Endothelial cell of umbilical vein (primary cell): ENCODE data around the gene DPYSL4. TPM values are rescaled to one million over a fixed set of nuclear protein-coding genes. Genes with fewer than 3 reads are reported as not detected.

ENCODE experiments used
- BruUV-seq: library from RNA; stranded (reverse); fragments of 400-500 nt; replicated peaks from 2 replicates; lab custom pipeline; 2021; lab: Mats Ljungman, UMichigan
- CTCF ChIA-PET: fragments of 300-600, 350-600 bp; sonication (Branson Sonifier 250); formaldehyde crosslinking; loops from one replicate; lab custom pipeline; 2021; ENCODE audit warnings: antibody characterized with exemption, inconsistent platforms; lab: Charles Lee
- POLR2A ChIA-PET: fragments of 300-600, 350-600 bp; sonication (Branson Sonifier 250); formaldehyde crosslinking; loops from one replicate; lab custom pipeline; 2021; ENCODE audit warnings: antibody characterized with exemption, inconsistent platforms; lab: Charles Lee
- DNase-seq: peaks from one replicate; pipeline ENCODE4 v3.0.0-alpha.2; 2011; ENCODE audit warnings: low read depth, low spot score
- FAIRE-seq: peaks from 2 replicates; lab custom pipeline; 2011; peaks lifted over from hg19 to GRCh38; lab: Jason Lieb, UNC
- H2AFZ ChIP-seq: 2 replicates; pipeline ENCODE4 v1.6.0; 2012; ENCODE audit warnings: low read depth, low read length, control low read depth, inconsistent platforms
- H3K27ac ChIP-seq: 2 replicates; pipeline ENCODE4 v1.5.1; 2011; ENCODE audit warnings: low read depth, mild to moderate bottlenecking, control low read depth, low read length, moderate library complexity; ENCODE audit not compliant: insufficient read depth
- H3K27me3 ChIP-seq, 2 experiments: 2 replicates each; pipeline versions ENCODE4 v1.6.0 to v1.6.1; 2011; ENCODE audit warnings: low read length in 2 of 2, mixed read lengths in 1 of 2; ENCODE audit not compliant: control insufficient read depth in 2 of 2, insufficient read depth in 2 of 2
- H3K36me3 ChIP-seq, 2 experiments: 2 replicates in 1 of 2; 3 replicates in 1 of 2; pipeline ENCODE4 v1.5.1; 2011; ENCODE audit warnings: low read length in 2 of 2, mild to moderate bottlenecking in 1 of 2, moderate library complexity in 1 of 2; ENCODE audit not compliant: control insufficient read depth in 2 of 2, insufficient read depth in 2 of 2; ENCODE audit errors: extremely low read depth in 1 of 2
- H3K4me1 ChIP-seq: 3 replicates; pipeline ENCODE4 v1.5.1; 2011; ENCODE audit warnings: mild to moderate bottlenecking, low read length; ENCODE audit not compliant: control insufficient read depth, insufficient read depth; ENCODE audit errors: extremely low read depth
- H3K4me2 ChIP-seq: 2 replicates; pipeline ENCODE4 v1.6.1; 2011; ENCODE audit warnings: low read length, control low read depth, mixed read lengths; ENCODE audit not compliant: insufficient read depth
- H3K4me3 ChIP-seq, 3 experiments: fragments of 200-600 bp in 1 of 3; sonication (generic), shearing (Covaris generic) in 1 of 3; replicated peaks in 1 of 3; 2 replicates each; pipeline ENCODE4 v1.5.1; 2011 to 2016; ENCODE audit warnings: control low read depth in 3 of 3, low read length in 3 of 3, mild to moderate bottlenecking in 2 of 3, inconsistent platforms in 1 of 3, low read depth in 1 of 3, moderate library complexity in 1 of 3; ENCODE audit not compliant: insufficient read depth in 1 of 3
- H3K79me2 ChIP-seq: 2 replicates; pipeline ENCODE4 v1.6.0; 2012; ENCODE audit warnings: low read length, inconsistent platforms; ENCODE audit not compliant: control insufficient read depth, insufficient read depth
- H3K9ac ChIP-seq: replicated peaks from 2 replicates; pipeline ENCODE3; 2011; ENCODE audit warnings: low read length, control low read depth; ENCODE audit not compliant: insufficient read depth; ENCODE audit errors: extremely low read depth
- H3K9me1 ChIP-seq: replicated peaks from 3 replicates; pipeline ENCODE4 v1.6.0; 2011; ENCODE audit warnings: mild to moderate bottlenecking, low read length; ENCODE audit not compliant: control insufficient read depth, insufficient read depth; ENCODE audit errors: extremely low read depth
- H3K9me3 ChIP-seq: replicated peaks from 2 replicates; pipeline ENCODE4 v1.5.1; 2012; ENCODE audit warnings: low read length, inconsistent platforms; ENCODE audit not compliant: control insufficient read depth, insufficient read depth
- H4K20me1 ChIP-seq: replicated peaks from 2 replicates; pipeline ENCODE3; 2011; ENCODE audit warnings: mild to moderate bottlenecking, low read length; ENCODE audit not compliant: control insufficient read depth, insufficient read depth; ENCODE audit errors: extremely low read depth
- CTCF ChIP-seq, 2 donors: IDR thresholded peaks; 1 replicate in 1 of 2; 2 replicates in 1 of 2; pipeline ENCODE4 v1.5.1; 2011; ENCODE audit warnings: low read length in 2 of 2, mild to moderate bottlenecking in 2 of 2, moderate library complexity in 2 of 2, control low read depth in 1 of 2, inconsistent platforms in 1 of 2, low read depth in 1 of 2; ENCODE audit not compliant: insufficient read depth in 1 of 2; ENCODE audit errors: extremely low read depth in 1 of 2
- EZH2 ChIP-seq: IDR thresholded peaks from 2 replicates; pipeline ENCODE4 v1.6.1; 2012; ENCODE audit warnings: borderline replicate concordance, low read depth, mild to moderate bottlenecking, moderate library complexity, low read length, inconsistent platforms; ENCODE audit not compliant: severe bottlenecking
- FOS ChIP-seq: IDR thresholded peaks from 2 replicates; pipeline ENCODE4 v1.6.1; 2011; ENCODE audit warnings: mild to moderate bottlenecking, low read length, moderate library complexity, borderline replicate concordance; ENCODE audit not compliant: insufficient read depth
- GATA2 ChIP-seq: IDR thresholded peaks from 2 replicates; pipeline ENCODE4 v1.7.0; 2011; ENCODE audit warnings: low read depth, mild to moderate bottlenecking, moderate library complexity, mixed read lengths, low read length; ENCODE audit not compliant: insufficient read length, insufficient read depth
- JUN ChIP-seq: IDR thresholded peaks from 2 replicates; pipeline ENCODE4 v1.6.1; 2011; ENCODE audit warnings: borderline replicate concordance, low read depth; ENCODE audit not compliant: insufficient read length, insufficient read depth
- MAX ChIP-seq: IDR thresholded peaks from 2 replicates; pipeline ENCODE4 v1.6.1; 2011; ENCODE audit not compliant: insufficient read depth, insufficient read length
- MYC ChIP-seq: IDR thresholded peaks from one replicate; pipeline ENCODE4 v1.6.1; 2011; ENCODE audit warnings: mild to moderate bottlenecking, low read depth, low read length
- POLR2A ChIP-seq: IDR thresholded peaks from 2 replicates; pipeline ENCODE4 v1.6.1; 2012; ENCODE audit warnings: low read depth, mild to moderate bottlenecking, control low read depth, low read length
- POLR2AphosphoS5 ChIP-seq: IDR thresholded peaks from 2 replicates; pipeline ENCODE4 v1.6.1; 2012; ENCODE audit warnings: low read depth, mild to moderate bottlenecking, control low read depth, low read length, moderate library complexity; ENCODE audit not compliant: insufficient read depth
- dilution Hi-C: fragments of 300-500 bp; cut with MboI; formaldehyde crosslinking; loops from one replicate; pipeline ENCODE4 v1.15.0; 2019; ENCODE audit warnings: low sequenced_read_pairs; ENCODE audit not compliant: extremely low pct_ligation_motif_present
- intact Hi-C: fragments of 100-400 bp; cut with micrococcal nuclease; formaldehyde crosslinking; loops from one replicate; pipeline ENCODE4 v1.10.0; 2022
- polyA plus RNA-seq, 4 experiments: library from polyadenylated mRNA; depleted of rRNA in 3 of 4; stranded (reverse) in 3 of 4; unstranded in 1 of 4; fragments of >200 nt; gene quantifications; 2 replicates each; pipeline versions ENCODE4 v1.2.1 to v1.2.3, GENCODE V29; 2011 to 2012; ENCODE audit warnings: missing spikeins in 1 of 4
- total RNA-seq: library from RNA; stranded (reverse); gene quantifications from 2 replicates; pipeline ENCODE4 v1.2.3, GENCODE V29; 2021

The DPYSL4 gene
- total and polyA plus RNA-seq, 2 donors (not counting 3 experiments of a cell fraction or from before 2014, with no cell fraction given) = 27.1 to 60.0 TPM

DNA sequence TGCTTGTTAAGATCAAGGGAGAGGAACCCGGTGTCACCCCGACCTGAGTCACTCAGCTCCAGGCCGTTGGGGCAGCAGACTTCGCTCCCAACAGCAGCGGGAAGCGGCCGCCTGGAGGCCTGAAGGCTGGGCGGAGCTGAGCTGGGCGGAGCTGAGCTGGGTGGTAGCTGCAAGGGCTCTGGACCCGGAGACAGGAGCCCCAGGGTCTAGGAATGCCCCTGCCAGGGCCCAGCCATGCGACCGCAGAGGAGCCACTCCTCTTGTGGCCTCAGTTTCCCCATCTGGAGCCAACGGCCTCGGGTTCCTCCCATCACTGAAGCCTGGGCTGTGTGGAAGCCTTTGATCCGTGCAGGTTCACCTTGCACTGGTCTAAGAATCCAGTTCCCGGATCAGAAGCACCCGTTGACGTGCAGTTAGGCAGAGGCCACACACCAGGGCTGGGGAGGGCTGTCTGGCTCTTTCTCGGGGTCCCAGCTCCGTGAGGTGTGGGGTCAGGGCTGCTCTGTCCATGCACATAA lies 21.9 kb upstream of the DPYSL4 start:
- no peak overlapping the region for H3K4me3 ChIP-seq
- H3K9me1 ChIP-seq = no peaks in the 10 kb centered on the region
- DNase-seq (no peak), FAIRE-seq (no peak)
- no peak overlapping the region for H2AFZ ChIP-seq
- H3K9ac ChIP-seq = no peak overlapping the region
- intact Hi-C loops = no loop called here
- CTCF ChIA-PET = no interaction called here
- H3K9me3 ChIP-seq = no peaks in the 10 kb centered on the region
- H3K27ac ChIP-seq = no peak overlapping the region
- no peaks in the 10 kb centered on the region for H3K27me3 ChIP-seq
- no peak for TF ChIP-seq POLR2A
- TF ChIP-seq POLR2AphosphoS5 = no peak
- TF ChIP-seq GATA2 = no peak
- no peak for TF ChIP-seq EZH2
- no peak for TF ChIP-seq FOS
- no peaks in the 10 kb centered on the region for H3K36me3 ChIP-seq
- no TSS peak for BruUV-seq
- H3K4me1 ChIP-seq = no peaks in the 10 kb centered on the region
- dilution Hi-C loops = no loop called here
- H3K4me2 ChIP-seq = no peak overlapping the region
- H3K79me2 ChIP-seq = no peaks in the 10 kb centered on the region
- no peaks in the 10 kb centered on the region for H4K20me1 ChIP-seq
- POLR2A ChIA-PET = no interaction called here

GRCh38 chr10:132165416-132165980 lies 21.2 kb upstream of the DPYSL4 start:
- Histone ChIP-seq H3K27me3 (no peaks in the 10 kb centered on the region), H3K79me2 (no peaks in the 10 kb centered on the region), H3K4me3 (no peak overlapping the region), H2AFZ (no peak overlapping the region), H3K4me2 (no peak overlapping the region), H3K36me3 (no peaks in the 10 kb centered on the region), H3K4me1 (no peaks in the 10 kb centered on the region), H3K9ac (no peak overlapping the region), H3K9me1 (no peaks in the 10 kb centered on the region), H4K20me1 (no peaks in the 10 kb centered on the region), H3K9me3 (no peaks in the 10 kb centered on the region), H3K27ac (no peak overlapping the region)
- BruUV-seq = no TSS peak
- TF ChIP-seq MYC = no peak
- TF ChIP-seq EZH2 = no peak
- TF ChIP-seq JUN = no peak
- no peak for TF ChIP-seq MAX
- no peak for TF ChIP-seq POLR2AphosphoS5
- no peak for TF ChIP-seq CTCF (IDR thresholded peaks at IDR 0.05; ENCODE audit: extremely low read depth in 1 of 2, insufficient read depth in 1 of 2, low read depth in 1 of 2, low read length in 2 of 2)
- no peak for TF ChIP-seq GATA2
- TF ChIP-seq POLR2A = no peak
- TF ChIP-seq FOS = no peak
- DNase-seq = no peak
- ChIA-PET POLR2A (no interaction called here), CTCF (no interaction called here)
- intact Hi-C loops (no loop called here), dilution Hi-C loops (no loop called here)
- no peak for FAIRE-seq
